Activated CD4-positive, alpha-beta T cell treated with anti-CD3 and anti-CD28 coated beads, Interleukin-2, amount 50 U/mL, for 16 hours (primary cell): ENCODE measurements around the gene ADAM10.
"Not testable (repeated sequence)": the region's sequence is repeated elsewhere in the genome, so short reads cannot be mapped to it uniquely, and the experiment has no call there.

Experiments
- DNase-seq: peaks from one replicate; pipeline ENCODE4 v3.0.0-alpha.2; 2020

ADAM10 gene

GRCh38 chr15:58665672-58666071 is 83.8 kb downstream of the ADAM10 start:
- DNase-seq = no peak

GRCh38 chr15:58650102-58650501 is 99.4 kb downstream of the ADAM10 start:
- DNase-seq = no peak

- DNase-seq = no peak
These were observed 100.3 kb downstream of the ADAM10 start for GRCh38 chr15:58649175-58649574.

- no peak for DNase-seq
These were observed 105.5 kb downstream of the ADAM10 start for GRCh38 chr15:58643996-58644395.

- DNase-seq = no peak
These were observed 107.8 kb downstream of the ADAM10 start for GRCh38 chr15:58641660-58642059.

- no peak for DNase-seq
These were observed 109.5 kb downstream of the ADAM10 start for GRCh38 chr15:58639992-58640391.

GRCh38 chr15:58639002-58639756 is 110.3 kb downstream of the ADAM10 start:
- DNase-seq = no peak

GRCh38 chr15:58632789-58633188 is 116.7 kb downstream of the ADAM10 start:
- no peak for DNase-seq

GRCh38 chr15:58631319-58631718 is 118.2 kb downstream of the ADAM10 start:
- DNase-seq = no peak

GRCh38 chr15:58629625-58630024 is 119.9 kb downstream of the ADAM10 start:
- no peak for DNase-seq

- DNase-seq = no peak
These were observed 121.1 kb downstream of the ADAM10 start for GRCh38 chr15:58628206-58628947.

- no peak for DNase-seq
These were observed 121.8 kb downstream of the ADAM10 start for GRCh38 chr15:58627701-58628100.

- DNase-seq = no peak
These were observed 122.5 kb downstream of the ADAM10 start for GRCh38 chr15:58627046-58627445.

GRCh38 chr15:58626378-58626777 is 123.1 kb downstream of the ADAM10 start:
- DNase-seq = no peak

GRCh38 chr15:58622877-58623276 is 126.6 kb downstream of the ADAM10 start:
- DNase-seq = no peak

- DNase-seq = not testable (repeated sequence)
These were observed 129.2 kb downstream of the ADAM10 start for GRCh38 chr15:58620268-58620667.

GRCh38 chr15:58616171-58616570 is 133.3 kb downstream of the ADAM10 start:
- no peak for DNase-seq

- no peak for DNase-seq
These were observed 137.5 kb downstream of the ADAM10 start for GRCh38 chr15:58611731-58612676.

- DNase-seq = no peak
These were observed 140.8 kb downstream of the ADAM10 start for GRCh38 chr15:58608711-58609110.

GRCh38 chr15:58608129-58608590 is 141.3 kb downstream of the ADAM10 start:
- DNase-seq = no peak

- DNase-seq = no peak
These were observed 142.9 kb downstream of the ADAM10 start for GRCh38 chr15:58606577-58607080.

- no peak for DNase-seq
These were observed 143.5 kb downstream of the ADAM10 start for GRCh38 chr15:58605931-58606530.
